CD14-positive monocyte (primary cell): ENCODE measurements around the gene PPP1R2. TPM values are rescaled to one million over a fixed set of nuclear protein-coding genes. Genes with fewer than 3 reads are reported as not detected.

Experiments
- DNase-seq, 3 donors: peaks; one replicate each; pipeline ENCODE4 v3.0.0-alpha.2; 2011 to 2022
- H2AFZ ChIP-seq: 2 replicates; pipeline ENCODE4 v1.6.0; 2012; ENCODE audit warnings: mild to moderate bottlenecking, low read depth, low read length, inconsistent platforms; ENCODE audit not compliant: insufficient read depth, poor library complexity, severe bottlenecking
- H3K27ac ChIP-seq, 2 donors: 1 replicate in 1 of 2; 2 replicates in 1 of 2; pipeline ENCODE4 v1.5.1; 2012 to 2013; ENCODE audit warnings: low read length in 2 of 2, control low read depth in 1 of 2, inconsistent platforms in 1 of 2, low read depth in 1 of 2, mild to moderate bottlenecking in 1 of 2
- H3K27me3 ChIP-seq, 2 donors: one replicate each; pipeline versions ENCODE4 v1.6.0 to v1.6.1; 2011 to 2013; ENCODE audit warnings: low read length in 2 of 2; ENCODE audit not compliant: control insufficient read depth in 2 of 2, insufficient read depth in 2 of 2
- H3K36me3 ChIP-seq, 2 donors: replicated peaks in 1 of 2; 1 replicate in 1 of 2; 2 replicates in 1 of 2; pipeline versions ENCODE4 v1.5.1 to v1.6.1; 2012 to 2013; ENCODE audit warnings: low read length in 2 of 2, control low read depth in 1 of 2, inconsistent platforms in 1 of 2, mild to moderate bottlenecking in 1 of 2; ENCODE audit not compliant: insufficient read depth in 2 of 2, control insufficient read depth in 1 of 2
- H3K4me1 ChIP-seq, 2 donors: 1 replicate in 1 of 2; 2 replicates in 1 of 2; pipeline versions ENCODE4 v1.5.1 to v1.6.1; 2012 to 2013; ENCODE audit warnings: low read length in 2 of 2, control low read depth in 1 of 2, inconsistent platforms in 1 of 2, mild to moderate bottlenecking in 1 of 2, moderate library complexity in 1 of 2; ENCODE audit not compliant: insufficient read depth in 2 of 2, control insufficient read depth in 1 of 2
- H3K4me2 ChIP-seq: replicated peaks from 2 replicates; pipeline ENCODE3; 2012; ENCODE audit warnings: low read length, moderate library complexity, mild to moderate bottlenecking; ENCODE audit not compliant: poor library complexity, severe bottlenecking; ENCODE audit errors: extremely low read depth
- H3K4me3 ChIP-seq, 3 experiments: fragments of 200-600 bp in 1 of 3; sonication (generic) in 1 of 3; replicated peaks in 1 of 3; 1 replicate in 2 of 3; 2 replicates in 1 of 3; pipeline ENCODE4 v1.5.1; 2011 to 2013; ENCODE audit warnings: low read length in 3 of 3, mild to moderate bottlenecking in 3 of 3, control low read depth in 2 of 3, low read depth in 2 of 3, inconsistent platforms in 1 of 3, moderate library complexity in 1 of 3
- H3K79me2 ChIP-seq: 2 replicates; pipeline ENCODE4 v1.6.0; 2012; ENCODE audit warnings: mild to moderate bottlenecking, control low read depth, inconsistent platforms, low read length, moderate library complexity; ENCODE audit not compliant: insufficient read depth
- H3K9ac ChIP-seq: 2 replicates; pipeline ENCODE4 v1.6.0; 2017; ENCODE audit warnings: low read length, mild to moderate bottlenecking; ENCODE audit not compliant: insufficient read depth, poor library complexity, severe bottlenecking
- H3K9me3 ChIP-seq, 2 donors: replicated peaks in 1 of 2; 1 replicate in 1 of 2; 2 replicates in 1 of 2; pipeline versions ENCODE4 v1.5.1 to v1.6.1; 2012 to 2013; ENCODE audit warnings: low read length in 2 of 2, control low read depth in 1 of 2; ENCODE audit not compliant: control insufficient read depth in 1 of 2, insufficient read depth in 1 of 2
- H4K20me1 ChIP-seq: 2 replicates; pipeline ENCODE4 v1.6.0; 2012; ENCODE audit warnings: mild to moderate bottlenecking, low read length, control low read depth, moderate library complexity; ENCODE audit not compliant: insufficient read depth
- H3K27ac Mint-ChIP-seq, 7 donors: one replicate each; pipeline ENCODE4 v1.8.0; 2020; ENCODE audit warnings: mild to moderate bottlenecking in 7 of 7, mixed read lengths in 7 of 7, moderate library complexity in 6 of 7, inconsistent platforms in 2 of 7
- H3K27me3 Mint-ChIP-seq, 3 donors: one replicate each; pipeline ENCODE4 v1.8.0; 2021 to 2022; ENCODE audit warnings: low read depth in 3 of 3, mild to moderate bottlenecking in 3 of 3, mixed read lengths in 3 of 3, moderate library complexity in 3 of 3, inconsistent platforms in 1 of 3
- H3K36me3 Mint-ChIP-seq, 2 donors: one replicate each; pipeline ENCODE4 v1.8.0; 2020; ENCODE audit warnings: mixed read lengths in 2 of 2, inconsistent platforms in 1 of 2, mild to moderate bottlenecking in 1 of 2
- H3K4me1 Mint-ChIP-seq: one replicate; pipeline ENCODE4 v1.8.0; 2020; ENCODE audit warnings: mild to moderate bottlenecking, mixed read lengths
- H3K4me3 Mint-ChIP-seq, 2 donors: one replicate each; pipeline ENCODE4 v1.8.0; 2020; ENCODE audit warnings: mild to moderate bottlenecking in 2 of 2, mixed read lengths in 2 of 2, moderate library complexity in 1 of 2
- H3K9me3 Mint-ChIP-seq, 7 donors: one replicate each; pipeline ENCODE4 v1.8.0; 2020 to 2022; ENCODE audit warnings: mixed read lengths in 7 of 7, mild to moderate bottlenecking in 6 of 7, moderate library complexity in 6 of 7, inconsistent platforms in 2 of 7
- CTCF ChIP-seq: fragments of 200-600 bp; IDR thresholded peaks from one replicate; pipeline ENCODE4 v1.8.0; 2022; ENCODE audit warnings: antibody characterized with exemption, mild to moderate bottlenecking
- WGBS: methylation state at CpG from one replicate; pipeline ENCODE4 v1.1.5; 2013; ENCODE audit warnings: missing lambda C conversion rate; ENCODE audit not compliant: insufficient coverage; 5-methylcytosine and 5-hydroxymethylcytosine counted together
- intact Hi-C, 2 donors: fragments of 100-400 bp; cut with micrococcal nuclease; formaldehyde crosslinking; loops; one replicate each; pipeline versions ENCODE4 v1.15.0 to v1.15.1; 2023
- polyA plus RNA-seq, 3 donors: library from polyadenylated mRNA; depleted of rRNA in 1 of 3; unstranded in 2 of 3; stranded (reverse) in 1 of 3; fragments of 300-500 nt in 2 of 3; fragments of >200 nt in 1 of 3; fragmentation: Illumina TruSeq in 2 of 3; gene quantifications; 1 replicate in 2 of 3; 2 replicates in 1 of 3; pipeline ENCODE4 v1.2.3, GENCODE V29; 2012 to 2021

The PPP1R2 gene
- polyA plus RNA-seq, 3 donors, result 21.0 to 121 (median 118) TPM

DNA sequence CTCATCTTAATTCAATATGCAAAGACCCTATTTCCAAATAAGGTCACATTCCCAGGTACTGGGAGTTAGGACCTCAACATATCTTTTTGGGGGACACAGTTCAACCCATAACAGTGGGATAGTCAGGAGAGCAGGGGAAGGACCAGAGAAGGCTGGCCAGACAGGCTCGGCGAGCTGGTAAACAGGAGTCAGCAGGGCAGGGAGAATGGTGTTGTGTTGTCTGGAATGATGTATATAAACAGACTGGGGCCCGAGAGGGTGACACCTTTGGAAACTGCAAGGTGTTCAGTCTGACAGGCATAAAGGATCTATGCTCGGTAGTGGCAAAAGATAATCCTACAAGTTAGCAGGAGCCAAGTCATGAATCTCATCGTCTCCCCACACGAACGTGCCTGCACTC is 10.1 kb upstream of the PPP1R2 start:
- peak overlapping the region in 1 of 2 donors; percentile 28 for H3K4me3 Mint-ChIP-seq

DNA sequence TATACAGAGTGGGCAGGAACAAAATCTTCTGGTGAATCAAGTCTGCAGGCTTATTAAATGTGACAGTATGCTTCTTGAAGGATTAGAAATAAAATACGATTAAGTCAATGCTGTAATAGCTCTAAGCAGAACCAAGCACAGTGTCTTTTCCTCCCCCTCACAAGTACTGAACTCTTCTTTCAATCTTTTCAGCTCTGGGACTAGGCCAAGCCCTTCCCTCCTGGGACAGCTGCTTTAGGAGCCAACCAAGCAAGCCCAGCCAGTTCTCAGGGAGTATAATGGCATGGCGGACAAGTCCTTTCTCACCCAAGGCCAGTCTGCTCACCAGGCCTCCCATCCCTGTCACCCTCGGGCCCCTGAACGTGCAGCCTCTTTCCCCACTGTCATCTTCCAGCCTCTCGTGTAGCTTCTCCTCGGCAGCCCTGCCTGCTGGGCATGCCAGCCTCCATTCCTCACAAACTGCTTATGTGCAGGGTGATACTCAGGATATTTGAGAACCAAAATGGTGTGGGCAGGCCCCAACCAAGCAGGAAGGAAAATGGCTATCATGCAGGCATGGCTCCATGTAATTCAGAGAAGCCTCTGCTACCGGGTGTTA is 8.4 kb upstream of the PPP1R2 start:
- no peak overlapping the region for H3K27ac ChIP-seq

More for the DNA sequence above, 10.1 kb upstream of the PPP1R2 start:
- H2AFZ ChIP-seq, result no peak overlapping the region
- H3K4me1 Mint-ChIP-seq, result peaks cover 13% of the 10 kb centered on the region
- no peaks in the 10 kb centered on the region for H3K36me3 Mint-ChIP-seq
- WGBS, result 81% methylated on average over 7 of the region's 7 CpGs
- no peak overlapping the region for H3K27ac Mint-ChIP-seq
- H3K9me3 Mint-ChIP-seq, result peaks cover 0 to 3% (median 0%) of the 10 kb centered on the region in 7 donors
- H3K9me3 ChIP-seq, result no peaks in the 10 kb centered on the region
- no peaks in the 10 kb centered on the region for H4K20me1 ChIP-seq
- no peak overlapping the region for H3K9ac ChIP-seq
- no peaks in the 10 kb centered on the region for H3K36me3 ChIP-seq
- intact Hi-C loops, result no loop called here
- H3K4me3 ChIP-seq, result no peak overlapping the region
- no peak for DNase-seq
- no peaks in the 10 kb centered on the region for H3K79me2 ChIP-seq
- no peaks in the 10 kb centered on the region for H3K4me1 ChIP-seq
- H3K27me3 Mint-ChIP-seq, result peaks cover 15 to 32% (median 17%) of the 10 kb centered on the region in 3 donors
- no peak overlapping the region for H3K4me2 ChIP-seq
- no peak for TF ChIP-seq CTCF
- peaks cover 0 to 2% of the 10 kb centered on the region in 2 donors for H3K27me3 ChIP-seq
- no peak overlapping the region for H3K27ac ChIP-seq

More for the DNA sequence above, 8.4 kb upstream of the PPP1R2 start:
- no peak for DNase-seq
- 100% methylated on average over 4 of the region's 7 CpGs for WGBS
- no peak overlapping the region for H3K4me2 ChIP-seq
- H3K9me3 ChIP-seq, result no peaks in the 10 kb centered on the region
- H4K20me1 ChIP-seq, result no peaks in the 10 kb centered on the region
- H3K27me3 ChIP-seq, result peaks cover 0 to 2% of the 10 kb centered on the region in 2 donors
- H3K4me1 ChIP-seq, result no peaks in the 10 kb centered on the region
- no peak overlapping the region for H3K9ac ChIP-seq
- H3K27ac Mint-ChIP-seq, result no peak overlapping the region
- H3K4me1 Mint-ChIP-seq, result peaks cover 16% of the 10 kb centered on the region
- TF ChIP-seq CTCF, result no peak
- no peaks in the 10 kb centered on the region for H3K36me3 Mint-ChIP-seq
- intact Hi-C loops, result no loop called here
- H3K4me3 Mint-ChIP-seq, result no peak overlapping the region
- no peak overlapping the region for H2AFZ ChIP-seq
- peaks cover 0 to 3% (median 0%) of the 10 kb centered on the region in 7 donors for H3K9me3 Mint-ChIP-seq
- H3K27me3 Mint-ChIP-seq, result peaks cover 13 to 29% (median 14%) of the 10 kb centered on the region in 3 donors
- no peak overlapping the region for H3K4me3 ChIP-seq
- H3K36me3 ChIP-seq, result no peaks in the 10 kb centered on the region
- H3K79me2 ChIP-seq, result no peaks in the 10 kb centered on the region
